HG03025 (cell line): ENCODE measurements around the gene CDC25B.

ENCODE experiments used
- ATAC-seq: cut with Tn5 transposase; IDR thresholded peaks from one replicate; pipeline ENCODE4 v1.9.1; 2021; ENCODE audit warnings: mild to moderate bottlenecking, moderate library complexity; ENCODE audit not compliant: unreplicated experiment, low FRiP score

CDC25B gene

GRCh38 chr20:3763671-3764601 is 32.2 kb upstream of the CDC25B start:
- no peak for ATAC-seq

- no peak for ATAC-seq
These were observed 31.5 kb upstream of the CDC25B start for GRCh38 chr20:3764659-3765058.

- no peak for ATAC-seq
These were observed 30.8 kb upstream of the CDC25B start for GRCh38 chr20:3765171-3765882.

GRCh38 chr20:3766422-3767109 is 29.5 kb upstream of the CDC25B start:
- ATAC-seq: no peak

GRCh38 chr20:3767110-3767426 is 29.0 kb upstream of the CDC25B start:
- ATAC-seq: no peak

GRCh38 chr20:3767427-3768341 is 28.4 kb upstream of the CDC25B start, which contains the start of gene ADISSP:
Gene ADISSP, minus strand, starts transcription at chr20:3767753. Its CDS starts 7,653 bp downstream, at chr20:3760100.
- ATAC-seq: peak; percentile 83

- ATAC-seq: peak; percentile 44
These were observed 27.6 kb upstream of the CDC25B start for GRCh38 chr20:3768342-3769130.

- no peak for ATAC-seq
These were observed 24.5 kb upstream of the CDC25B start for GRCh38 chr20:3771552-3772058.

- no peak for ATAC-seq
These were observed 20.5 kb upstream of the CDC25B start for GRCh38 chr20:3775457-3776108.

GRCh38 chr20:3777381-3777715 is 18.8 kb upstream of the CDC25B start:
- ATAC-seq: no peak

GRCh38 chr20:3777716-3778629 is 18.1 kb upstream of the CDC25B start:
- ATAC-seq: no peak

GRCh38 chr20:3778976-3779375 is 17.1 kb upstream of the CDC25B start:
- no peak for ATAC-seq

- peak; percentile 55 for ATAC-seq
These were observed 14.8 kb upstream of the CDC25B start, which contains the start of gene SPEF1 for GRCh38 chr20:3781153-3781910. Gene SPEF1, minus strand, starts transcription at chr20:3781448. Its CDS starts 161 bp downstream, at chr20:3781287.

GRCh38 chr20:3782597-3782996 is 13.5 kb upstream of the CDC25B start:
- no peak for ATAC-seq

GRCh38 chr20:3783068-3783489 is 13.0 kb upstream of the CDC25B start:
- no peak for ATAC-seq

- no peak for ATAC-seq
These were observed 12.5 kb upstream of the CDC25B start for GRCh38 chr20:3783511-3784195.
